GM18867 (cell line): ENCODE data around the gene TEKT2.

Experiments
- ATAC-seq: cut with Tn5 transposase; IDR thresholded peaks from one replicate; pipeline ENCODE4 v1.9.1; 2021; ENCODE audit warnings: mild to moderate bottlenecking, moderate library complexity; ENCODE audit not compliant: unreplicated experiment

TEKT2 gene

GRCh38 chr1:36087233-36088123 lies 3.6 kb downstream of the TEKT2 start:
- ATAC-seq = no peak

- peak; percentile 1 for ATAC-seq
These were observed 4.3 kb downstream of the TEKT2 start for GRCh38 chr1:36088265-36088576.

- peak; percentile 76 for ATAC-seq
These were observed 4.9 kb downstream of the TEKT2 start, which contains the start of gene ADPRS for GRCh38 chr1:36088577-36089392. ADPRS (plus strand) TSS chr1:36088892; CDS start chr1:36088905, 13 bp downstream.

GRCh38 chr1:36089393-36090121 lies 5.7 kb downstream of the TEKT2 start:
- ATAC-seq = no peak

- no peak for ATAC-seq
These were observed 7.2 kb downstream of the TEKT2 start for GRCh38 chr1:36091141-36091540.

- no peak for ATAC-seq
These were observed 7.8 kb downstream of the TEKT2 start for GRCh38 chr1:36091698-36092097.

- ATAC-seq = no peak
These were observed 8.4 kb downstream of the TEKT2 start for GRCh38 chr1:36092166-36092797.

GRCh38 chr1:36092798-36093185 lies 8.9 kb downstream of the TEKT2 start:
- ATAC-seq = no peak

- ATAC-seq = no peak
These were observed 9.3 kb downstream of the TEKT2 start for GRCh38 chr1:36093226-36093625.

GRCh38 chr1:36093929-36094328 lies 10.0 kb downstream of the TEKT2 start:
- ATAC-seq = no peak

- no peak for ATAC-seq
These were observed 10.7 kb downstream of the TEKT2 start for GRCh38 chr1:36094621-36095061.

GRCh38 chr1:36095760-36096405 lies 12.0 kb downstream of the TEKT2 start:
- ATAC-seq = no peak

GRCh38 chr1:36096500-36097432 lies 12.9 kb downstream of the TEKT2 start:
- ATAC-seq = no peak

GRCh38 chr1:36097693-36098585 lies 14.0 kb downstream of the TEKT2 start:
- no peak for ATAC-seq

- no peak for ATAC-seq
These were observed 14.9 kb downstream of the TEKT2 start for GRCh38 chr1:36098650-36099365.

- ATAC-seq = peak; percentile 46
These were observed 15.9 kb downstream of the TEKT2 start for GRCh38 chr1:36099681-36100341.

GRCh38 chr1:36100376-36100775 lies 16.5 kb downstream of the TEKT2 start:
- ATAC-seq = no peak
